ENCODE results near the gene ZNF529. TPM values are rescaled to one million over a fixed set of nuclear protein-coding genes. Genes with fewer than 3 reads are reported as not detected.

ZNF529 gene
- total RNA-seq, 2 experiments from 2014 or later: 18.5 to 19.2 TPM

DNA sequence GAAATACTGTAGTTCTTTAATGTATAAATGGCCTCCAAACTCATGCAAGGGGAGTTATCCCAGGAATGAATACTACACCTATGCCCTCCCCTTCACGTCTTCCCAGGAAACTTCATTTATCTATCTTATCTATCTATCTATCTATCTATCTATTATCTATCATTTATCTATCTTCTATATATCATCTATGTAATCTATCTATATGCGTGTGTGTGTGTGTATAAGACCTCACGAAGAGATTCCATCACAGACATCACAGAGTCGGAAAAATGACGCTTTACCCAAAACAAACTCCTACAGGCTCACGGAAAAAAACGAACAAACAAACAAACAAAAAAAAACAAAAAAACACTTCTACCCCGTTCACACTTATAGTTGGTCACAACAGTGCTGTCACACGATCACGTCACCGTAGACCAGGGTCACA, 486 bp downstream of the ZNF529 start:
- peaks cover 27% of the 10 kb centered on the region for H3K4me1 Mint-ChIP-seq (ENCODE audit: low read depth)
- DNase-seq: no peak

DNA sequence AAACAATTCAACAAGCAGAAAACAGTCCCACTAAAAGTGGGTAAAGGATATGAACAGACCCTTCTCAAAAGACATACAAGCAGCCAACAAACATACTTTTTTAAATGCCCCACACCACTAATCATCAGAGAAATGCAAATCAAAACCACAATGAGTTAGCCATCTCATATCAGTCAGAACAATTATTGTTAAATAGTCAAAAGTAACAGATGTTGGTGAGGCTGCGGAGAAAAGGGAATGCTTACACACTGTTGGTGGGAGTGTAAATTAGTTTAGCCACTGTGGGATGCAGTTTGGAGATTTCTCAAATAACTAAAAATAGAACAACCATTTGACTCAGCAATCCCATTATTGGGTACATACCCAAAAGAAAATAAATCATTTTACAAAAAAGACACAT, 8.7 kb downstream of the ZNF529 start:
- intact Hi-C loops (cut with micrococcal nuclease): no loop called here
- ATAC-seq (no peak), DNase-seq (no peak)
- no peak overlapping the region for H3K4me3 Mint-ChIP-seq
- ChIA-PET POLR2A (no interaction called here), CTCF (no interaction called here)
- peaks cover 91% of the 10 kb centered on the region for H3K36me3 Mint-ChIP-seq (ENCODE audit: low read depth)
- no peaks in the 10 kb centered on the region for H3K27me3 Mint-ChIP-seq
- TF ChIP-seq, protein P1, sequence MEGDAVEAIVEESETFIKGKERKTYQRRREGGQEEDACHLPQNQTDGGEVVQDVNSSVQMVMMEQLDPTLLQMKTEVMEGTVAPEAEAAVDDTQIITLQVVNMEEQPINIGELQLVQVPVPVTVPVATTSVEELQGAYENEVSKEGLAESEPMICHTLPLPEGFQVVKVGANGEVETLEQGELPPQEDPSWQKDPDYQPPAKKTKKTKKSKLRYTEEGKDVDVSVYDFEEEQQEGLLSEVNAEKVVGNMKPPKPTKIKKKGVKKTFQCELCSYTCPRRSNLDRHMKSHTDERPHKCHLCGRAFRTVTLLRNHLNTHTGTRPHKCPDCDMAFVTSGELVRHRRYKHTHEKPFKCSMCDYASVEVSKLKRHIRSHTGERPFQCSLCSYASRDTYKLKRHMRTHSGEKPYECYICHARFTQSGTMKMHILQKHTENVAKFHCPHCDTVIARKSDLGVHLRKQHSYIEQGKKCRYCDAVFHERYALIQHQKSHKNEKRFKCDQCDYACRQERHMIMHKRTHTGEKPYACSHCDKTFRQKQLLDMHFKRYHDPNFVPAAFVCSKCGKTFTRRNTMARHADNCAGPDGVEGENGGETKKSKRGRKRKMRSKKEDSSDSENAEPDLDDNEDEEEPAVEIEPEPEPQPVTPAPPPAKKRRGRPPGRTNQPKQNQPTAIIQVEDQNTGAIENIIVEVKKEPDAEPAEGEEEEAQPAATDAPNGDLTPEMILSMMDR (IDR thresholded peaks at IDR 0.05): no peak
- peaks cover 15% of the 10 kb centered on the region for H3K4me1 Mint-ChIP-seq (ENCODE audit: low read depth)
- peaks cover 60% of the 10 kb centered on the region for H3K9me3 Mint-ChIP-seq
- H3K27ac Mint-ChIP-seq: no peak overlapping the region

More for the DNA sequence above, 486 bp downstream of the ZNF529 start:
- ChIA-PET POLR2A (interaction anchor here (0.6 to 2.5 kb wide), 7 partner anchors 9 to 357 kb away, joined by 3 to 14 read pairs (median 4); partner anchors contain the start of genes ZNF260 and ZNF382), CTCF (no interaction called here)
- TF ChIP-seq, protein P1 (IDR thresholded peaks at IDR 0.05): no peak
- Mint-ChIP-seq H3K27ac (peak overlapping the region; percentile 95), H3K4me3 (peak overlapping the region; percentile 83), H3K36me3 (ENCODE audit: low read depth) (peaks cover 78% of the 10 kb centered on the region), H3K9me3 (peaks cover 12% of the 10 kb centered on the region), H3K27me3 (no peaks in the 10 kb centered on the region)
- ATAC-seq: no peak
- intact Hi-C loops (cut with micrococcal nuclease): no loop called here

DNA sequence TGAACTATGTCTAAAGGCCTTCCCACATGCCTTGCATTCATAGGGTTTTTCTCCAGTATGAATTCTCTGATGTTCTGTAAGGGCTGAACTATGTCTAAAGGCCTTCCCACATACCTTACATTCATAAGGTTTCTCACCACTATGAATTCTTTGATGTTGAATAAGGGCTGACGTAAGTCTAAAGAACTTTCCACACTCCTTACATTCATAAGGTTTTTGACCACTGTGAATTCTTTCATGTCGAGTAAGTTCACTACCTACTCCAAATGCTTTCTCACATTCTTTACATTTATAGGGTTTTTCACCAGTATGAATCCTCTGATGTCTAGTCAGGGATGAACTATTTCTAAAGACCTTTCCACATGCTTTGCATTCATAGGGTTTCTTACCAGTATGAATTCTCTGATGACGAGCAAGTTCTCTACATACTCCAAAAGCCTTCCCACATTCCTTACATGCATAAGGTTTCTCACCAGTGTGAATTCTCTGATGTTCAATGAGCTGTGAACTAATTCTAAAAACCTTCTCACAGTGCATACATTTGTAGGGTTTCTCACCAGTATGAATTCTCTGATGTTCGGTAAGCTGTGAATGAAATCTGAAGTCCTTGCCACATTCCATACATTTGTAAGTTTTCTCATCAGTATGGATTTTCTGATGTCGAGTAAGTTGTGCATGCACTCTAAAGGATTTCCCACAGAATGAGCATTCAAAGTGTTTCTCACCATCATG, 25.9 kb downstream of the ZNF529 start:
- TF ChIP-seq, protein P1 (IDR thresholded peaks at IDR 0.05): no peak
- Mint-ChIP-seq H3K9me3 (peaks cover 71% of the 10 kb centered on the region), H3K27ac (no peak overlapping the region), H3K4me3 (no peak overlapping the region), H3K4me1 (ENCODE audit: low read depth) (no peaks in the 10 kb centered on the region), H3K36me3 (ENCODE audit: low read depth) (peaks cover 92% of the 10 kb centered on the region), H3K27me3 (no peaks in the 10 kb centered on the region)
- DNase-seq: no peak
- ATAC-seq: no peak
- ChIA-PET POLR2A (interaction anchor here (1.0 kb wide), 1 partner anchor 69 kb away, joined by 3 read pairs; no protein-coding TSS in a partner anchor), CTCF (no interaction called here)
- intact Hi-C loops (cut with micrococcal nuclease): no loop called here

DNA sequence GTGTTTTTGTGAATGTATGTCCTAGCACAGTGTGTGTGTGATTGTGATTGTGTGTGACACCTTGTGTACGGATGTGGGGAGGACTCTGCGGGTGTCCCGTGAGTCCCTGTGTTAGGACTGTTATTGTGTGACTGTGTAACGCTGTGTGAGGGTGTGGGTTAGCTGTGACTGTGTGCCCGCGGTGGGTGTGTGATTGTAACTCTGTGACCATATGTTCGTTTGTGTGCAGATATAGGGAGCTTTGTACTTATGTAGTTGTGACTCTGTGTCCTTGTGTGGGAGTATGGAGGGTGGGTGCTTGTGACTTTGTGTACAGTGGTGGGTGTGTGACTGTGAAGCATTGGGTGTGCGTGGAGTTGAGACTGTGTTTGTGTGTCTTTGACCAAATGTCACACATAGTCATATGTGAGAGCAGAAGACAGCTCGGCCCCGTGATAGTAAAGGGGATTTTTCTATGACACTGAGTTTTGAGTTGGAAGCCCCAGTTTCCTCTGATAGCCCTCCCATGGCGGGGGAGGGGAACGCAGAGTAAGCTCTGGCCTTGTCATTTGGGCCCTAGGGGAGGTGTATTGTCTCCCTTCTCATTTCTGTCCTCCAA, 44.1 kb downstream of the ZNF529 start:
- ATAC-seq: peak; percentile 25
- POLR2A ChIA-PET: interaction anchor here (0.7 to 3.0 kb wide), 21 partner anchors 12 to 688 kb away, joined by 3 to 12 read pairs (median 4); partner anchors contain the start of genes ZFP14, ZNF382, ZNF529 and ZNF566
- peaks cover 25% of the 10 kb centered on the region for H3K9me3 Mint-ChIP-seq
- intact Hi-C loops (cut with micrococcal nuclease): loop anchor here (5.0 kb wide), 1 partner anchor 158 kb away; the partner anchor contains the start of gene ZNF567
- no peaks in the 10 kb centered on the region for H3K27me3 Mint-ChIP-seq
- TF ChIP-seq, protein P1 (IDR thresholded peaks at IDR 0.05): no peak
- peak overlapping the region; percentile 90 for H3K4me3 Mint-ChIP-seq
- CTCF ChIA-PET: interaction anchor here (2.0 kb wide), 1 partner anchor 150 kb away, joined by 4 read pairs; the partner anchor contains the start of gene ZFP14
- H3K4me1 Mint-ChIP-seq (ENCODE audit: low read depth): peaks cover 15% of the 10 kb centered on the region
- DNase-seq: peak; percentile 79
- peak overlapping the region; percentile 97 for H3K27ac Mint-ChIP-seq
- H3K36me3 Mint-ChIP-seq (ENCODE audit: low read depth): peaks cover 67% of the 10 kb centered on the region
